Fibroblast of lung (primary cell): Measurements from ENCODE around the gene KLHL25.

Source experiments
- CTCF ChIP-seq, 2 donors: IDR thresholded peaks in 1 of 2; conservative IDR thresholded peaks in 1 of 2; 1 replicate in 1 of 2; 2 replicates in 1 of 2; pipeline ENCODE4 v1.5.1; 2011 to 2012; ENCODE audit warnings: low read length in 2 of 2, control low read depth in 1 of 2, inconsistent platforms in 1 of 2, low read depth in 1 of 2, mild to moderate bottlenecking in 1 of 2
- EZH2 ChIP-seq: IDR thresholded peaks from 2 replicates; pipeline ENCODE4 v1.5.1; 2012; ENCODE audit warnings: low read length, control low read depth, mild to moderate bottlenecking; ENCODE audit errors: missing control alignments

DNA sequence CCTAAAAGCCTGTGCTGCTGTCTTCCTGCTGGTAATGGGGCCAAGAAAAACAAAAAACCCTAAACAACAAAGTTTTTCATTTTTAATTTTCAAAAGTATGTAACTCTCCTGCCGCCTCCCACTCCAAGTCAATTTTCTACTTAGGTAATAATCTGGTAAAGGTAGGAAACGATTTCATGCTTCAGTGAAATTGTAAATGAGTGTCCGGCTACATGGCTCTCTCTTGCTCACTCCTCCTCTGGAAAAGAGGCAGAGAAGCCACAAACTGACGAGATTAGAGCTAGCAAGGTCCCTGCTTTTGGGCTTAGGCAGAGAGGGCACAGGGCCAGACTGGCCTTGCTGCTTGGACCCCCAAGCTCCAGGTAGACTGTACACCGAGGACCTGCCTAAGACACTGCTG is 23.5 kb downstream of the KLHL25 start:
- TF ChIP-seq CTCF (conservative IDR thresholded peaks at IDR 0.05 in 1 of 2, IDR thresholded peaks at IDR 0.05 in 1 of 2; ENCODE audit: low read depth in 1 of 2, low read length in 2 of 2) (no peak), EZH2 (no peak)
